Lower lobe of right lung (tissue), 2 donors: ENCODE measurements around the gene FAM174C. TPM values are rescaled to one million over a fixed set of nuclear protein-coding genes. Genes with fewer than 3 reads are reported as not detected.
A peak's percentile ranks its signal among the peaks of the same experiment; 100 is the strongest.

Source experiments
- ATAC-seq, 2 donors: fragments of 200-7000 bp; cut with Tn5 transposase; one replicate each; pipeline ENCODE4 v1.9.1; 2020 to 2022; ENCODE audit warnings: mild to moderate bottlenecking in 2 of 2, moderate library complexity in 2 of 2
- DNase-seq: peaks from one replicate; pipeline ENCODE4 v3.0.0-alpha.2; 2020
- H3K27ac ChIP-seq: fragments of 200-600 bp; one replicate; pipeline ENCODE4 v1.8.0; 2022
- H3K27me3 ChIP-seq: fragments of 200-600 bp; one replicate; pipeline ENCODE4 v1.8.0; 2022; ENCODE audit warnings: low read depth
- H3K36me3 ChIP-seq: fragments of 200-600 bp; one replicate; pipeline ENCODE4 v1.8.0; 2022; ENCODE audit warnings: mild to moderate bottlenecking
- H3K4me1 ChIP-seq: fragments of 200-600 bp; one replicate; pipeline ENCODE4 v1.8.0; 2022
- H3K4me3 ChIP-seq: fragments of 200-600 bp; one replicate; pipeline ENCODE4 v1.8.0; 2022; ENCODE audit warnings: mild to moderate bottlenecking
- H3K9me3 ChIP-seq: fragments of 200-600 bp; one replicate; pipeline ENCODE4 v1.8.0; 2022
- CTCF ChIP-seq: fragments of 200-600 bp; IDR thresholded peaks from one replicate; pipeline ENCODE4 v1.8.0; 2022; ENCODE audit warnings: antibody characterized with exemption, mild to moderate bottlenecking
- intact Hi-C: fragments of 100-400 bp; cut with DNase I; formaldehyde crosslinking; loops from one replicate; pipeline ENCODE4 v1.11.0; 2022
- total RNA-seq: library from RNA; stranded (reverse); fragmentation: NEBNext Ultra II Directional; extraction: Animal tissue kit (Norgen Biotek cat#: 25700); gene quantifications from one replicate; pipeline ENCODE4 v1.2.1, GENCODE V29; 2021
- donor health status: DM: no; HTN: yes; CAD: no; lungs with severe emphysema.

FAM174C gene
- total RNA-seq, 1 donor from 2014 or later: 43.5 TPM

GRCh38 chr19:1269478-1270212 is 5.7 kb upstream of the FAM174C start:
- no peak for TF ChIP-seq CTCF
- intact Hi-C loops: no loop called here
- H3K9me3 ChIP-seq: no peaks in the 10 kb centered on the region
- peak; percentile 91 for DNase-seq
- peak overlapping the region; percentile 99 for H3K27ac ChIP-seq
- peak; percentile 41 to 48 for ATAC-seq
- H3K4me1 ChIP-seq: peaks cover 91% of the 10 kb centered on the region
- peak overlapping the region; percentile 94 for H3K4me3 ChIP-seq
- peaks cover 44% of the 10 kb centered on the region for H3K36me3 ChIP-seq
- H3K27me3 ChIP-seq: no peaks in the 10 kb centered on the region

GRCh38 chr19:1270213-1270853 is 5.0 kb upstream of the FAM174C start:
- Histone ChIP-seq H3K27ac (peak overlapping the region; percentile 99), H3K36me3 (peaks cover 49% of the 10 kb centered on the region), H3K4me1 (peaks cover 90% of the 10 kb centered on the region), H3K4me3 (peak overlapping the region; percentile 94), H3K27me3 (no peaks in the 10 kb centered on the region), H3K9me3 (no peaks in the 10 kb centered on the region)
- intact Hi-C loops: no loop called here
- ATAC-seq: no peak
- no peak for DNase-seq
- no peak for TF ChIP-seq CTCF

GRCh38 chr19:1270854-1271527 is 4.3 kb upstream of the FAM174C start:
- Histone ChIP-seq H3K27ac (peak overlapping the region; percentile 99), H3K36me3 (peaks cover 49% of the 10 kb centered on the region), H3K4me1 (peaks cover 85% of the 10 kb centered on the region), H3K27me3 (no peaks in the 10 kb centered on the region), H3K4me3 (peak overlapping the region; percentile 94), H3K9me3 (no peaks in the 10 kb centered on the region)
- no peak for TF ChIP-seq CTCF
- intact Hi-C loops: no loop called here
- no peak for DNase-seq
- no peak for ATAC-seq

- Histone ChIP-seq H3K36me3 (peaks cover 49% of the 10 kb centered on the region), H3K4me3 (peak overlapping the region; percentile 94), H3K9me3 (no peaks in the 10 kb centered on the region), H3K27ac (peak overlapping the region; percentile 99), H3K27me3 (no peaks in the 10 kb centered on the region), H3K4me1 (peaks cover 85% of the 10 kb centered on the region)
- no peak for TF ChIP-seq CTCF
- ATAC-seq: no peak
- peak; percentile 61 for DNase-seq
- intact Hi-C loops: no loop called here
Measured at GRCh38 chr19:1271528-1272422, 3.6 kb upstream of the FAM174C start.
